Fibroblast of the aortic adventitia (primary cell): ENCODE data around the gene SLC16A1. TPM values are rescaled to one million over a fixed set of nuclear protein-coding genes. Genes with fewer than 3 reads are reported as not detected.
"Not testable (repeated sequence)": the region's sequence is repeated elsewhere in the genome, so short reads cannot be mapped to it uniquely, and the experiment has no call there.

Experiments
- DNase-seq: peaks from one replicate; pipeline ENCODE4 v3.0.0-alpha.2; 2010; ENCODE audit warnings: low read depth
- H3K4me3 ChIP-seq: 2 replicates; pipeline ENCODE4 v1.5.1; 2011; ENCODE audit warnings: low read depth, mild to moderate bottlenecking, control low read depth, low read length, moderate library complexity
- CTCF ChIP-seq: IDR thresholded peaks from 2 replicates; pipeline ENCODE4 v1.5.1; 2011; ENCODE audit warnings: mild to moderate bottlenecking, low read length, control low read depth, inconsistent platforms; ENCODE audit not compliant: insufficient read depth
- total RNA-seq: library from RNA; depleted of rRNA; stranded (reverse); fragments of >200 nt; gene quantifications from 2 replicates; pipeline ENCODE4 v1.2.3, GENCODE V29; 2012; ENCODE audit warnings: low replicate concordance

SLC16A1 gene
- total RNA-seq, result 65.5 and 71.9 TPM in 2 replicates

GRCh38 chr1:112955773-112956543 is at the start of gene SLC16A1:
TSS of gene SLC16A1 (minus strand) at chr1:112956196. CDS start at chr1:112929308, 26,888 bp downstream.
- peak within 1 kb of the TSS; percentile 93 for H3K4me3 ChIP-seq
- DNase-seq, result peak; percentile 92
- TF ChIP-seq CTCF, result peak; percentile 40

GRCh38 chr1:113003751-113004690 is 48.0 kb upstream of the SLC16A1 start:
- no peak for DNase-seq
- H3K4me3 ChIP-seq, result no peak overlapping the region
- no peak for TF ChIP-seq CTCF

- no peak for DNase-seq
- TF ChIP-seq CTCF, result no peak
- no peak overlapping the region for H3K4me3 ChIP-seq
Measured at GRCh38 chr1:113002297-113002696, 46.3 kb upstream of the SLC16A1 start.

GRCh38 chr1:112998592-112999235 is 42.7 kb upstream of the SLC16A1 start:
- TF ChIP-seq CTCF, result no peak
- peak; percentile 97 for DNase-seq
- no peak overlapping the region for H3K4me3 ChIP-seq

GRCh38 chr1:112997781-112998180 is 41.8 kb upstream of the SLC16A1 start:
- no peak for TF ChIP-seq CTCF
- H3K4me3 ChIP-seq, result no peak overlapping the region
- peak; percentile 75 for DNase-seq

GRCh38 chr1:112995890-112996289 is 39.9 kb upstream of the SLC16A1 start:
- no peak for TF ChIP-seq CTCF

GRCh38 chr1:112995021-112995420 is 39.0 kb upstream of the SLC16A1 start:
- not testable (repeated sequence) for H3K4me3 ChIP-seq, DNase-seq

More at GRCh38 chr1:112995890-112996289, 39.9 kb upstream of the SLC16A1 start:
- DNase-seq, result no peak
- no peak overlapping the region for H3K4me3 ChIP-seq
